GM23338 (cell line): ENCODE measurements around the gene TICRR.

Source experiments
- CTCF ChIP-seq, 2 experiments: fragments of 200-600 bp in 1 of 2; sonication (generic) in 1 of 2; conservative IDR thresholded peaks; 2 replicates each; pipeline versions ENCODE4 v1.5.1 to v1.6.1; 2016 to 2017; ENCODE audit warnings: antibody characterized with exemption in 2 of 2, low read depth in 2 of 2, mild to moderate bottlenecking in 2 of 2, moderate library complexity in 1 of 2
- EZH2 ChIP-seq: fragments of 200-600 bp; sonication (generic); IDR thresholded peaks from one replicate; pipeline ENCODE4 v1.8.0; 2017; ENCODE audit warnings: antibody characterized with exemption, mild to moderate bottlenecking, low read depth; ENCODE audit not compliant: unreplicated experiment
- EZH2phosphoT487 ChIP-seq: fragments of 200-600 bp; sonication (generic); IDR thresholded peaks from one replicate; pipeline ENCODE4 v1.8.1; 2018; ENCODE audit warnings: antibody characterized with exemption; ENCODE audit not compliant: unreplicated experiment
- JUNB ChIP-seq: IDR thresholded peaks from one replicate; pipeline ENCODE4 v1.6.1; 2016; ENCODE audit warnings: antibody characterized with exemption; ENCODE audit not compliant: unreplicated experiment
- NANOG ChIP-seq: IDR thresholded peaks from 2 replicates; pipeline ENCODE4 v1.6.1; 2016; ENCODE audit warnings: antibody characterized with exemption, borderline replicate concordance
- POLR2AphosphoS5 ChIP-seq: IDR thresholded peaks from 2 replicates; pipeline ENCODE4 v1.6.1; 2016; ENCODE audit warnings: antibody characterized with exemption, low read depth
- REST ChIP-seq: IDR thresholded peaks from one replicate; pipeline ENCODE4 v1.6.1; 2018; ENCODE audit warnings: antibody characterized with exemption; ENCODE audit not compliant: unreplicated experiment
- ZNF114 ChIP-seq: fragments of 250-450 bp; sonication (Bioruptor Pico); IDR thresholded peaks from 2 replicates; pipeline ENCODE4 v1.5.0; 2020; ENCODE audit warnings: mild to moderate bottlenecking, moderate library complexity

- TF ChIP-seq CTCF (conservative IDR thresholded peaks at IDR 0.05; ENCODE audit: low read depth in 2 of 2) (no peak), POLR2AphosphoS5 (peak; percentile 88), NANOG (no peak), ZNF114 (CRISPR knock-in tag) (no peak), EZH2 (no peak), REST (no peak), EZH2phosphoT487 (no peak), JUNB (no peak)
Observed at GRCh38 chr15:89575146-89575655, at the start of gene TICRR.
